Fibroblast of skin of left quadriceps (primary cell): ENCODE measurements around the gene GPS1.
"Not testable (repeated sequence)": the region's sequence is repeated elsewhere in the genome, so short reads cannot be mapped to it uniquely, and the experiment has no call there.

Experiments used
- DNase-seq, 2 experiments: peaks; one replicate each; pipeline ENCODE4 v3.0.0-alpha.2; 2013; ENCODE audit warnings: low read depth in 2 of 2

Gene GPS1

DNA sequence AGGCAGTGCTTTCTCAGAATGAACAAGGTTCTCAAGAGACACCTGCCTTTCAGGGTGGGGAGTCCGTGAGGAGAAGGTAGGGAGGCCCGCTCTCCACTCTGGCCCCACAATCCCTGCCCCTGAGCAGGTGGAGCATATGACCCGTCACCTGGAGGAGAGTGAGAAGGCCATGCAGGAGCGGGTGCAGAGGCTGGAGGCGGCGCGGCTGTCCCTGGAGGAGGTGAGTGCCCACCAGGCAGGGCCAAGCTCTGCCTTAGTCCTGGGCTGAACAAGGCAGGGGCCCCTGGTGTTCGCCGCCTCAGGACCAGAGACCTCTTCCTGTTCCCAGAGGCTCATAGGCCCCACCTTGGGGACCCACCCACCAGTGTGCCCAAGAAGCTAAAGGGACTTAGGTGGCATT lies 22.7 kb upstream of the GPS1 start:
- no peak for DNase-seq

DNA sequence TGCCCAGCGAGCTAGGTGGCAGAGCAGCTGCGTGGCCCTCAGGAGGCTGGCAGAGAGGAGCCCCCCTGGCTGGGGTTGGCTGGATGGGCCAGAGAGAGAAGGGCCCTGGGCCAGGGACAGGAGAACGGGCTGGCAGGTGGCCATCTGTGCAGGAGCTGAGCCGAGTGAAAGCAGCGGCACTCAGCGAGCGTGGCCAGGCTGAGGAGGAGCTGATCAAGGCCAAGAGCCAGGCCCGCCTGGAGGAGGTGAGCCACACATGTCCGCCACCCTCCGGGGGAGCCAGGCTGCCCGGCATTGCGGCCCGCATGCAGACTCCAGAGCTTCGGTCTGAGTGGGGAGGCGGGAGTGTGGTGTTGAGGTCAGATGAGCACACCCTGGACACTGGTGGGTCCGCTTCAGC lies 22.3 kb upstream of the GPS1 start:
- no peak for DNase-seq

DNA sequence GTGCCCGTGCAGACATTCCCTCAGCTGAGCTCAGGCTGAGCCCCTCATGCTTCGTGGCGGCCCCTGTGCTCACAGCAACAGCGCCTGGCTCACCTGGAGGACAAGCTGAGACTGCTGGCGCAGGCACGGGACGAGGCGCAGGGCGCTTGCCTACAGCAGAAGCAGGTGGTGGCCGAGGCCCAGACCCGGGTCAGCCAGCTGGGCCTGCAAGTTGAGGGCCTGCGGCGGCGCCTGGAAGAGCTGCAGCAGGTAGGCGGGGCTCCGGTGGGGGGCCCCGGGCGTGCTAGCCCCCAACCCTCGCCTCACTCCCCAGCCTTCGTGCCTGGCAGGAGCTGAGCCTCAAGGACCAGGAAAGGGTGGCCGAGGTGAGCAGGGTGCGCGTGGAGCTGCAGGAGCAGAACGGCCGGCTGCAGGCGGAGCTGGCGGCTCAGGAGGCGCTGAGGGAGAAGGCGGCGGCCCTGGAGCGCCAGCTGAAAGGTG lies 21.7 kb upstream of the GPS1 start:
- DNase-seq, result no peak

DNA sequence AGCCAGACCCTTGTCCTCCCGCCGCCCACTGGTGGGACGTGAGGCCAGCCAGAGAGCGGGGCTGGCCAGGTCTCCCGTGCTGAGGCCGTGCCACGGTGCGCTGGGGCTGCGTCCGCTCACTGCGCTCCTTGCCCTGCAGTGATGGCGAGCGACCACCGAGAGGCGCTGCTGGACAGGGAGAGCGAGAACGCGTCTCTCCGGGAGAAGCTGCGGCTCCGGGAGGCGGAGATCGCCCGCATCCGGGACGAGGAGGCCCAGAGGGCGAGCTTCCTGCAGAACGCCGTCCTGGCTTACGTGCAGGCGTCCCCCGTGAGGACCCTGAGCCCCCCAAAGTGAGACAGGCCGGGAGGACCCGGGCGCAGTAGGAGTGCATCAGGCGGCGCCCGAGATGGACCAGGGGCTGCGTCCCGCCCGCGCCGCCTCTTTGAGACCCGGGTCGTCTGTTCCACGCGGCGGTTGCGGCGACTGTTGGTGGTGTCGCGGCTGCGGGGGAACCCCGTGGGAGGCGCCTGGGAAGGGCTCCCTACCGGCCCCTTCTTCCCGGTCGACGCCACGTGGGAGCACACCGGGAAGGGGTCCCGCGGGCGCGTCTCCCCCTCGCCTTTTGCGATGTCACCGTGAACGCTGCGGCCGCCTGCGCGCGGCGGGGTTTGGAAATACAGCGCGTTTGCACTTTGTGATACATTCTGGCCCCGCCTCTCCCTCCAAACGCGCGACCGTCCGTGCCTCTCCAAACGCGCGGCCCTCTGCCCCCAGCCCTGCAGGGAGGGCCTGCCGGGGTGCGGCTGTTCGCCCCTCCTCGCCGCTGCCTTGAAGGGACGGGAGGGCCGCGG lies 21.0 kb upstream of the GPS1 start:
- DNase-seq, result peak; percentile 41 to 44

DNA sequence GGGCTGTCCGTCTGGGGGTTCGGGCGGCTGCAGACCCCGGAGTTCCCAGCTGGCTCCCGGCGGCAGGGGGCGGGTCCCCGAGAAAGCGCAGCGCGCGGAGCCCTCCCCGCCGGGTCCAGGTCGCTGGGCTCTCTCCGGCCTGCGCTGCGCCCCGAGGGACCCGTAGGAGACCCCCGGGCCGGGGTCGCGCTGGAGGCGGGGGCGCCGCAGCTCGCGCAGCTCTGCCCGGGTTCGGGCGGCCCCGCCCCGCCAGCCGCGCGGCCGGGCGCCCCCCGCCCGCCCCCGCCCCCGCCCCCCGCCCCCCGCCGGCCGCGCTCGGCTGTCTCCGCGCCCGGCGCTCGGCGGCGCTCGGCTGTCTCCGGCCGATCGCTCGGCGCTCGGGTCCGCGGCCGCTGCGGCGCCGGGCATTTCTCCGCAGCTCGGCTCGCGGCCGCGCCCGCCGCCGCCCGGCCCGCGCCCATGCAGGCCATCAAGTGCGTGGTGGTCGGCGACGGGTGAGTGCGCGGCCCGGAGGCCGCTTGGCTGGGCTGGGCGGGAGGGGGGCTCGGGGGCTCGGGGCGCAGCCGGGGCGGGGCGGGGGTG lies 20.3 kb upstream of the GPS1 start, which contains the start of gene RAC3:
RAC3 (plus strand) TSS at position 376 of the 582 bp plus-strand sequence; CDS start at position 460, 84 bp downstream.
- no peak for DNase-seq

DNA sequence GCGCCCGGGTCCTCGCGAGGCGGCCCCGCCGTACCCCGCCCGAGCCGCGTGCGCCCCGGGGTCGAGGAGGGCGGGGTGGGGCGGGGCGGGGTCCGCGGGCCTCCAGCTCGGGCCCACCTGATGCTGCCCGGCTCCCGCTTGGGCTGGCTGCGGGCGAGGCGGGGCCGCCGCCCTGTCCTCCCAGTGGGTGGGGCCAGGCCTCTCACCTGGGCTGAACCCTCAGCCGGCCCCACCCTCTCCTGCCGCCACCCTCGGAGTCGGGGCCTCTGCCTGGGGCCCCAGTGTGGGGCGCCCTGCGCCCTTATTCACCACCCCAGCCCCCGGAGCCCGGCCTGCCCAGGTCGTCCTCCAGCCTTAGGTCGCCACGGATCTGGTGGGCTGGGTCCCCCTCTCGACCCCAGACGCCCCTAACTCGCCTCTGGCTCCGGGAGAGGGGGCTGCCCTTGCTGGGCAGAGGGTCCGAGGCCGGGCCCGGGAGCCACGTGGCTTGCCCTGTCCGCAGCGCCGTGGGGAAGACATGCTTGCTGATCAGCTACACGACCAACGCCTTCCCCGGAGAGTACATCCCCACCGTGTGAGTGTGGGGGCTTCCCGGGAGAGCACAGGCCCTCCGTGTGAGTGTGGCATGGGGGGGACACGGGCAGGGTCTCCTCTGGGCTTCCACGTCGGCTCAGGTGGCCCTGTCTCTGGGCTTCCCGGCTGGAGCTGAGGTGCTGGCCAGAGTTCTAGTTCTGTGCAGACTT lies 19.6 kb upstream of the GPS1 start:
- no peak for DNase-seq

DNA sequence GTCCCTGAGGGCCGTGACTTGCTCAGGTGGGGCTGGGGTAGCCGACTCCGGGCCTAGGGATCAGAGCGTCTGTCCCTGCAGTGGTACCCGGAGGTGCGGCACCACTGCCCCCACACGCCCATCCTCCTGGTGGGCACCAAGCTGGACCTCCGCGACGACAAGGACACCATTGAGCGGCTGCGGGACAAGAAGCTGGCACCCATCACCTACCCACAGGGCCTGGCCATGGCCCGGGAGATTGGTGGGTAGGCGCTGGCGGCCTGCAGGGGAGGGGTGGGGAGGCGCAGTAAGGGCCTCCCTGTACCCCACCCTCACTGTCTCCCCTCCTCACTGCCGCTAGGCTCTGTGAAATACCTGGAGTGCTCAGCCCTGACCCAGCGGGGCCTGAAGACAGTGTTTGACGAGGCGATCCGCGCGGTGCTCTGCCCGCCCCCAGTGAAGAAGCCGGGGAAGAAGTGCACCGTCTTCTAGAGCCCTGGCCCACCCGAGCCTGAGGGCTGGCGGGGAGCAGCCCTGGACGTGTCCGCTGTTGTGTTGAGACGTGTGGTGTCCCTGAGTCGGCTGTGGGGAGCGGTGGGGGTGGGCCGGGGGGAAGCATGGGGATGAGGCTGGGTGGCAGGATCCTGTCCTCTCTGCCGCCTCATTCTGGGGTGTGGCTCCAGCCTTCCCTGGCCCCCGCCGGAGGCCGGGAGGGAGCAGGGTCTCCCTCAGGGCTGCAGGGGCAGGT lies 18.2 kb upstream of the GPS1 start:
- no peak for DNase-seq

DNA sequence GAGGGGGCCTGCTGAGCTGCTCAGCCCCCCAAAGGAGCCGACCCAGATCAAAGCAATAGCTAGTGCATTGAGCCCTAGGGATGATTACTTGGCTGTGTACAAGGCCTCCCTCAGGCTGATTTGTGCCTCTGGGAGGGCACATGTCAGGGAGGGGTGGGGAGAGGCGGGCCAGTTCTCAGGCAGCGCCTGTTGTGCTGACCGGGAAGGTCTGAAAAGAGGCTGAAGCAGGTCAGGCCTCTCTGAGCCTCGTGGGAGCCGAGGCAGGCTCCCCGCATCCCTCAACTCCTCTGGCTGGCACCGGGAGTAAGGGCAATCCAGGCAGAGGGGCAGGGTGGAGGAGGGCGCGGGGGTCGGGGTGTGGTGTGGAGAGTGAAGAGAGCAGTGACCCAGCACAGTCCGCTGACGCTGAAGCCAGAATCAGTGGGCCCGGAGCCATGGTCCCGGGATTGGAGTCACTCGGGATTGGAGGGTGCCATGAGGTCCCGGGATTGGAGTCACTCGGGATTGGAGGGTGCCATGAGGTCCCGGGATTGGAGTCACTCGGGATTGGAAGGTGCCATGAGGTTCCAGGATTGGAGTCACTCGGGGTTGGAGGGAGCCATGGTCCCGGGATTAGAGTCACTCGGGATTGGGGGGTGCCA lies 17.2 kb upstream of the GPS1 start:
- no peak for DNase-seq

DNA sequence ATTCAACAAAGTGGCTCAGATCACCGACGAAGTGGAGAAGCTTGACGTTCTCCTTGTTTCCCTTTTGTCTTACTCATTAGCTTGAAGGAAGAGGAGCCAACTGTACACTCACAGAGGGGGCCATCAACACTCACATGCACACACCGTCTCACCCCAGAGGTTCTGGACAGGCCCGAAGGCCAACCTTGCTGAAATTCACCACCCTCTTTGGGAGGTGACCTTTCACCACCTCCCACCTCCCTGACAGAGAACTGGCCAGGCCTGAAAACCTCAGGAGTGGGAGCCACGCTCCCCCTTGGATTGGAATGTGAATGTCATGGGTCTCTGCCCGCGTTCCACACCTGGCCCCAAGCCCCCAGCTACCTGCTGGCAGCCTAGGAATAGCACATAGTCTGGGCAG lies 16.2 kb upstream of the GPS1 start:
- no peak for DNase-seq

DNA sequence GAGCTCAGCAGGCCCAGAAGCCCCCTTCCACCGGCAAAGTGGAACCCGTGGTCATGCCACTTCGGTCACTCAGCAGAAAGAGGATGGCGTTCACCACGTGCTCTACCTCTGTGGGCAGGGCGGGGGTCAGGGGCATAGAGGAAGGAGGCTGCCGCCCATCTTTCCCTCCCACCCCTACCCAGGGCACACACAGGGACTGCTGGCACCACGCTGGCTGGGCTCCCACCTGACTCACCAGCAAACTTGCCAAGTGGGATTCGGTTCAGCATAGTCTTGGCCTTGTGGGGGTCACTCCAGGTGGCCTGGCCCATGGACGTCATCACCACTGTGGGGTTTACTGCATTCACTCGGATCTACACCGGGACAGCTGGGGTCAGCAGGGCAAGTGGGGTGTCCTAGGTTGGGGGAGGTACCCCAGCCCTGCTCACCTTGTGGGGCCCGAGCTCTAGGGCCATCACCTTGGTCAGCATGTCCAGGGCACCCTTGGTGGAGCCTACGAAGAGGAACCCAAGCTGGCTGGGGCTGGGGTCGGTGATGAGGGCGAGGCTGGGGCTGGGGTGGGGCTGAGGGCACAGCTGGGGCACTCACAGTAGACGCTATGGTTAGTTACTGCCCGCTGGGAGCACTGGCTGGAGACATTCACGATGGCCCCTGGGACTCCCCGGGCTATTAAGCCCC lies 15.6 kb upstream of the GPS1 start:
- DNase-seq, result no peak

DNA sequence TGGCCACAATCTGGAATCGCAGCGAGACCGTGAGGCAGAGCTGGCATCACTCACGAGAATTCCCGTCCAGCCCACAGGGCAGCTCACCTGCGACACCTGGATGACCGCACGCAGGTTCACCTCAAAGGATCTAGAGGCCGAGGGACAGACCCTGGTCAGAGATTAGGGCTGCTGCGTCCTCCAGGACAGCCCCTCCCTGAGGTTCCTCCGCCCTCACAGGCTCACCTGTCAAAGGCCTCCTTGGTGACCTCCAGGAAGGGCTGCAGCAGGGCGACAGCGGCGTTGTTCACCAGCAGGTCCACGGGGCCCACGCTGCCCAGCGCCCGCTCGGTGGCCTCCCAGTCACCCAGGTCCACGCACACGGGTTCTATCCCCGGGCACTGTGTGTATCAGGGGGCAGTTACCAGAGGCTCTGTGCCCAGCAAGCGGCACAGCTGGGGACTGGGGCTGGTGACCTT lies 15.0 kb upstream of the GPS1 start:
- no peak for DNase-seq

DNA sequence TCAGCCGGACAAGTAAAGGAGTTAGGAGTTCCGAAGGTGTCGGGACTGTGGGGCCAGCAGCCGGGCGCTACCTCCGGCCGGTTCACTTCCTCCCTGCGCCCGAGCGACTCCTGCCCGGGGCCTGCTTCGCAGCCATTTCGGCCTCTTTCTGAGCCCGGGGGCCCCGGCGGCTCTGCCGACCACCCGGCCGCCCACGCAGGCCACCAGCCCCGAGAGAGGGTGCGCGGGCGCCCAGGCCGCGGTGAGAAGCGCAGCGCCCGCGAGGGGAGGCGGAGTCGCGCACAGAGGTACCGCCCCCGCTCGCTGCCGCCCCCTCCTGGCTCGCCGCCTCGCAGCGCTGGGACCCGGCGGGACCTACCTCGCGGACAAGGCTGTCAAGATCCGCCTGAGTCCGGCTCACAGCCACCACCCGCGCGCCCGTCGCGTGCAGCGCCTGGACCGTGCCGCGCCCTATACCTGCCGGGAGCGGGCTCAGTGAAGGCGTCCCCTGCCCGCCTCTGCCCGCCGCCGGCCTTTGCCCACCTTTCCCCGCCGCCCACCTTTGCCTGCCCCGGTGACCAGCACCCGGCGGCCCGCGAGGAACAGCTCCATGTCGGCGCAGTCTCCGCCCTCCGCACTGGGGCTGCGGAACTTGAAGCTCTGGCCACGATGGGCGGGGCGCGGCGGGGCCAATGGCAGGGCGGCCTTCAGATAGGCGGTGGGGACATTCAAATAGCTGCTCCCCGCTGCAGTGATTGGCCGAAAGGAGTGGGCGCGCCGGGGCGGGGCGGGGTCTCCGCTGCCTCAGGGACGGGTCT lies 14.4 kb upstream of the GPS1 start, which contains the start of gene DCXR:
DCXR (minus strand) TSS at position 606 of the 797 bp plus-strand sequence; CDS start at position 591, 15 bp downstream.
- peak; percentile 87 to 88 for DNase-seq

DNA sequence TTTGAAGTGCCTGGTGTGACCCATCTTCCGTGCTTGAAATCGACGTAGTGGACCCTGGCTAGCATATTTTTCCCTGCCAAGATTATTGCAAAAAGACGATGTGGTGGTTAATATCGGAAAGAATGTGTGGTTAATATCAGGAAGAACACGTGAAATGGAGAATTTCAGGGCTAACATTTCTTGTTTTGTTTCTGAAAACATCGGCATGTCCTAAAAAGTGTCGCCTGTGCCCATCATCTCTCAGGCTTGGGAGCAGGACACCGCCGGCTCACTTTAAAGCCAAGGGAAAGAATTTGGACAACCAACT lies 13.9 kb upstream of the GPS1 start:
- no peak for DNase-seq

DNA sequence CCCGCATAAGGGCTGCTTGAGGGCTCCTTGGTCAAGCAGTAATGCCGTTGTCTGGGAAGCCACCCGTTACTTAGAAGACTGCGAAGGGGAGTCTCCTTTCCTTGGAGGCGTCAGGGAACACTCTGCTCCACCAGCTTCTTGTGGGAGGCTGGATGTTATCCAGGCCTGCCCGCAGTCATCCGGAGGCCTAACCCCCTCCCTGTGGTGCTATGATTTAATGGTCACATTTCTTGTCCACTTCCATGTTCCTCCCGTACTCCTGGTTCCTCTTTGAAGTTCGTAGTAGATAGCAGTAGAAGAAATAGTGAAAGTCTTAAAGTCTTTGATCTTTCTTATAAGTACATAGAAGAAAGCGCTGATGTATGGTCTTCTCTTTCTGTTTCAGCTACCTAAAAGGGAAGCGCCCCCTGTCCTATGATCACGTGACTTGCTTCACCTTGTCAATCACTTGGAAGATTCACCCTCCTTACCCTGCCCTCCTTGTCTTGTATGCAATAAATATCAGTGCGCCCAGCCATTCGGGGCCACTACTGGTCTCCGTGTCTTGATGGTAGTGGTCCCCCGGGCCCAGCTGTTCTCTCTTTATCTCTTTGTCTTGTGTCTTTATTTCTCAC lies 12.8 kb upstream of the GPS1 start:
- not testable (repeated sequence) for DNase-seq

DNA sequence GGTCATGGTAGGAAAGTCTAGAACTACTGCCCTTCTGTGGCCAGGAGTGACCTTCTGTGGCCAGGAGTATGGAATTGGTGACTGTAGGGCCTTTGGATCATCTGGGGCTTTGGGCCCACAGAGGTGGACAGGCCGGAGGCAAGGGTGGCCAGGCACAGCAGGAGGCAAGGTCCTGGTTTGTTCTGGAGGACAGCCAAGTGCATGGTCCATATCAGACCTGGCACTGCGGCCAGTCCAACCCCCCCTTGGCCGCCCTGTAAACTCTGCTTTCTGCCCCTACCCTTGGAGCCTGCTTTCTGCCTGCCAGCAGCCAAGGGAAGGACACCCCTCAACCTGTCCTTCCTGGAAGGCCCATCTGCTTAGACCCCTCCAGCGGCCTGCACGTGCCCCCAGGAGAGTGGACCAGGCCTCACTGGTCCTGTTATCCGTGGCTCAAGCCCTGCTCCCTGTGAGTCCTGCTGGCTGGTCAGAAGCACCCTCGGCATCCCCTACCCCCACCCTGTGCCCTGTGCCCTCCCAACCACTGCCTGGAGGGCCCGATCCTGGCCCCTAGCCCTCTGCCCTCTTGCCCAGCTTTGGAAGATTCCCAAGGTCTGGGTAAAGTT lies 11.9 kb upstream of the GPS1 start:
- DNase-seq, result no peak

DNA sequence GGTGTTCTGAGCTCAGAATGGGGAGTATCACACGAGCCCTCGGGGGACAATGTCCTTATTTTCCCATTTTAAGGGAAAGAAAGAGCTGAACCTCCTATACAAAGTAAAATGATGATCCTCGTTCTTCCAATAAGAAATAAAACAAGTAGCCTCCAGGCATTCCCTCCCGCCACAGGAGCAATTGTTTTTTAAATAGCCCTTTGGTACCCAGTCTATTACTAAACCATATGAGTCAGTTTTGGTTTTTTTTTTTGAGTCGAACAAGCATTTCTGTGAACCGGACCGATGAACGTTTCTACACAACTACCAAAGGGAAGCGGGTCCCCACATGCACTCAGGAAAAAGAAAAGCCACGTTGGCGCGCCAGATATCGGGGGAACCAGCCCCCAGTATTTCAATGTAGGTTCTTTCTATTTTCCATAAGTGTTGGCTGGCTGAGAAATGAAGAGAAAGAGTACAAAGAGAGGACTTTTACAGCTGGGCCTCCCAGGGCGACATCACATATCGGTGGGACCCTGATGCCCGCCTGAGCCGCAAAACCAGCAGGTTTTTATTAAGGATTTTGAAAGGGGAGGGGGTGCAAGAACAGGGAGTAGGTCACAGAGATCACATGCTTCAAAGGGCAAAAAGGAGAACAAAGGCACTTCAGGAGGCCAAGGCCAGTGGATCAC lies 10.4 kb upstream of the GPS1 start:
- DNase-seq, result no peak

DNA sequence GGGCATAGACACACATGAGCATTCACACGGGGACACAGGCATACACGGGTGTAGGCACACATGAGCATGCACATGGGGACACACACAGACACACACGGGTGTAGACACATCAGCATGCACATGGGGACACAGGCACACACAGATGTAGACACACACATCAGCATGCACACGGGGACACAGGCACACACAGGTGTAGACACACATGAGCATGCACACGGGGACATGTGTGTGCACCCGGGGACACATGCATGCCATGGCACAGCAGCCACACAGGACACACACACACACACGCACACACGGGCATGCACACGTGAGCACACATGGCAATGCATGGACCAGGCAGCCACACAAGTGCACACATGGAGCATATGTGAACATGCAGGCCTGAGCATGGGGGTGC lies 9.0 kb upstream of the GPS1 start:
- DNase-seq, result no peak

DNA sequence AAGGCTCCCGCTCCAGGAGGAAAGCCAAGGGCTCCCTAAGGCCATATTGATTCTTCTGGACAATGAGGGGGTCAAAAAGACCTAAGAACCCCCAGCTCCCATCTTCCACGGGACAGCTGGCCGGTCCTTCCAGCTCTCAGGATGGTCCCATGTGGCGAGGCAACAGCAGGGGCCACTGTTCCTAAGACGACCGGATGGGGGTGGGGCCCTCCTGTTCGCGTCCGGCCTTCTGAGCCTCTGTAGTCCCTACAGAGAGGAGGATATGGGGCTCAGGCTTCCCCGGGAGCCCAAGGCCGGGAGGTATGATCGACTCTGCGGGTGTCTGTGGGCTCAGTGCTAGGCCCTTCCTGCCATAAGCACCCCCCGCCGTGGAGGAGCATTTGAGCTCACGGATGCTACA lies 8.2 kb upstream of the GPS1 start:
- DNase-seq, result no peak
